Mesenchymal stem cell (in vitro differentiated cells and primary cell): ENCODE results near the gene TESK2.

ENCODE experiments used
- DNase-seq: peaks from one replicate; pipeline ENCODE4 v3.0.0-alpha.2; 2013
- H2AFZ ChIP-seq: one replicate; pipeline ENCODE4 v1.6.1; 2013; ENCODE audit warnings: low read depth, mild to moderate bottlenecking, control low read depth, inconsistent platforms, low read length, moderate library complexity
- H2AK5ac ChIP-seq: 2 replicates; pipeline ENCODE4 v1.6.1; 2013; ENCODE audit warnings: low read length, moderate library complexity, mild to moderate bottlenecking, inconsistent platforms; ENCODE audit not compliant: severe bottlenecking
- H2BK120ac ChIP-seq: one replicate; pipeline ENCODE4 v1.6.1; 2013; ENCODE audit warnings: low read depth, mild to moderate bottlenecking, inconsistent platforms, low read length, moderate library complexity
- H2BK12ac ChIP-seq, 2 experiments: one replicate each; pipeline ENCODE4 v1.6.1; 2013; ENCODE audit warnings: inconsistent platforms in 2 of 2, low read length in 2 of 2, mild to moderate bottlenecking in 2 of 2, moderate library complexity in 2 of 2, control low read depth in 1 of 2
- H2BK15ac ChIP-seq: one replicate; pipeline ENCODE4 v1.6.1; 2013; ENCODE audit warnings: mild to moderate bottlenecking, low read depth, inconsistent platforms; ENCODE audit not compliant: poor library complexity, severe bottlenecking
- H2BK5ac ChIP-seq: 2 replicates; pipeline ENCODE4 v1.6.1; 2013; ENCODE audit warnings: low read depth, mild to moderate bottlenecking, low read length, control low read depth, inconsistent platforms; ENCODE audit not compliant: poor library complexity, severe bottlenecking
- H3K14ac ChIP-seq, 2 experiments: one replicate each; pipeline ENCODE4 v1.6.1; 2013; ENCODE audit warnings: inconsistent platforms in 2 of 2, low read length in 2 of 2, control low read depth in 1 of 2, mild to moderate bottlenecking in 1 of 2, moderate library complexity in 1 of 2
- H3K18ac ChIP-seq, 2 experiments: one replicate each; pipeline ENCODE4 v1.6.1; 2013; ENCODE audit warnings: inconsistent platforms in 2 of 2, low read length in 2 of 2, control low read depth in 1 of 2, low read depth in 1 of 2, mild to moderate bottlenecking in 1 of 2
- H3K23ac ChIP-seq, 2 experiments: one replicate each; pipeline ENCODE4 v1.6.1; 2013; ENCODE audit warnings: inconsistent platforms in 2 of 2, low read length in 2 of 2, mild to moderate bottlenecking in 2 of 2, moderate library complexity in 2 of 2, control low read depth in 1 of 2
- H3K27ac ChIP-seq: 2 replicates; pipeline ENCODE4 v1.5.1; 2013; ENCODE audit warnings: mild to moderate bottlenecking, moderate library complexity, low read length, control low read depth, inconsistent platforms; ENCODE audit not compliant: poor library complexity, severe bottlenecking
- H3K27me3 ChIP-seq, 2 experiments: 2 replicates each; pipeline versions ENCODE4 v1.6.1 to v1.7.0; 2013; ENCODE audit warnings: low read length in 2 of 2, mild to moderate bottlenecking in 2 of 2, moderate library complexity in 2 of 2, control low read depth in 1 of 2, inconsistent platforms in 1 of 2; ENCODE audit not compliant: control insufficient read depth in 1 of 2, insufficient read depth in 1 of 2
- H3K36me3 ChIP-seq, 2 experiments: 2 replicates each; pipeline versions ENCODE4 v1.6.1 to v1.7.0; 2013; ENCODE audit warnings: low read length in 2 of 2, control low read depth in 1 of 2, inconsistent platforms in 1 of 2, low read depth in 1 of 2, mild to moderate bottlenecking in 1 of 2; ENCODE audit not compliant: insufficient read depth in 2 of 2, control insufficient read depth in 1 of 2
- H3K4ac ChIP-seq, 2 experiments: one replicate each; pipeline ENCODE4 v1.6.1; 2013; ENCODE audit warnings: inconsistent platforms in 2 of 2, low read length in 2 of 2, mild to moderate bottlenecking in 2 of 2, moderate library complexity in 2 of 2, control low read depth in 1 of 2, low read depth in 1 of 2
- H3K4me1 ChIP-seq: 2 replicates; pipeline ENCODE4 v1.6.1; 2013; ENCODE audit warnings: low read depth, low read length, control low read depth; ENCODE audit not compliant: control insufficient read depth, insufficient read depth
- H3K4me2 ChIP-seq: 2 replicates; pipeline ENCODE4 v1.6.1; 2013; ENCODE audit warnings: low read length, mild to moderate bottlenecking, inconsistent platforms; ENCODE audit not compliant: poor library complexity, severe bottlenecking
- H3K4me3 ChIP-seq, 2 experiments: 2 replicates each; pipeline versions ENCODE4 v1.5.1 to v1.7.0; 2013; ENCODE audit warnings: low read length in 2 of 2, mild to moderate bottlenecking in 2 of 2, control low read depth in 1 of 2, low read depth in 1 of 2; ENCODE audit not compliant: insufficient read depth in 1 of 2
- H3K79me1 ChIP-seq: replicated peaks from 2 replicates; pipeline ENCODE4 v1.6.1; 2013; ENCODE audit warnings: mild to moderate bottlenecking, control low read depth, low read length, inconsistent platforms; ENCODE audit not compliant: poor library complexity, severe bottlenecking
- H3K9ac ChIP-seq: 2 replicates; pipeline ENCODE4 v1.7.0; 2013; ENCODE audit warnings: mild to moderate bottlenecking, low read length, moderate library complexity
- H3K9me3 ChIP-seq: 2 replicates; pipeline ENCODE4 v1.7.0; 2013; ENCODE audit warnings: mild to moderate bottlenecking, low read length; ENCODE audit not compliant: control insufficient read depth
- H4K8ac ChIP-seq: one replicate; pipeline ENCODE4 v1.6.1; 2013; ENCODE audit warnings: inconsistent platforms, mild to moderate bottlenecking, low read length, moderate library complexity
- H4K91ac ChIP-seq: one replicate; pipeline ENCODE4 v1.6.1; 2013; ENCODE audit warnings: mild to moderate bottlenecking, low read length, inconsistent platforms
- WGBS: methylation state at CpG from one replicate; pipeline ENCODE4 v1.1.7; 2013; ENCODE audit warnings: mixed read lengths; 5-methylcytosine and 5-hydroxymethylcytosine counted together

TESK2 gene

DNA sequence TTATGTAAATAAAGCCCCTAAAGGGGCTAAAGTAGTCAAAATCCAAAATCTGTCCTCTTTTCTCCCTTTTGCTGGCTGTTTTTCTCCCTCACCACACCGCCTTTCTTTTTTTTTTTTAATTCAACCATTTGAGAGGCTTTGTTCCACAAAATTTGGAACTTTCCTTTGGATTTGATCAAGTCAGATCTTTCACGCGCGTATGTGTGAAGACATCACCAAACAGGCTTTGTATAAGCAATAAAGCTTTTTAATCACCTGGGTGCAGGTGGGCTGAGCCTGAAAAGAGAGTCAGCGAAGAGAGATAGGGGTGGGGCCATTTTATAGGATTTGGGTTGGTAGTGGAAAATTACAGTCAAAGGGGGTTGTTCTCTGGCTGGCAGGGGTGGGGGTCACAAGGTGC, 169.5 kb downstream of the TESK2 start:
- peaks cover 0 to 1% of the 10 kb centered on the region in 2 experiments for H3K36me3 ChIP-seq
- H3K4ac ChIP-seq, result no peak overlapping the region
- 70% methylated on average over 5 of the region's 5 CpGs for WGBS

DNA sequence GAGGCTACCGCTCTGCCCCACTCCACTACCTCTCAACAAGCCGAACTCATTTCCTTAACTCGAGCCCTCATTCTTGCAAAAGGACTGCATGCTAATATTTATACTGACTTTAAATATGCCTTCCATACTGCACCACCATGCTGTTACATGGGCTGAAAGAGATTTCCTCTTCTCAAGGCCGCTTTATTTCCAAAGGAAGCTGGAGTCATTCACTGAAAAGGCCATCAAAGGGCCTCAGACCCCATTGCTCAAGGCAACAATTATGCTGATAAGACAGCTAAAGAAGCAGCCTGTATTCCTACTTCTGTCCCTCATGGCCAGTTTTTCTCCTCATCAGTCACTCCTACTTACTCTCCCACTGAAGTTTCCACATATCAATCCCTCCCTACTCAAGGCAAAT, 171.2 kb downstream of the TESK2 start:
- H3K27ac ChIP-seq, result no peak overlapping the region
- H4K8ac ChIP-seq, result no peak overlapping the region
- no peak overlapping the region for H3K4me3 ChIP-seq
- DNase-seq, result no peak
- no peak overlapping the region for H2AK5ac ChIP-seq
- H3K4ac ChIP-seq, result no peak overlapping the region
- no peak overlapping the region for H3K9ac ChIP-seq
- H3K23ac ChIP-seq, result no peak overlapping the region
- H3K79me1 ChIP-seq, result no peaks in the 10 kb centered on the region
- no peak overlapping the region for H3K18ac ChIP-seq
- no peak overlapping the region for H2BK5ac ChIP-seq
- no peak overlapping the region for H2BK15ac ChIP-seq
- H3K4me2 ChIP-seq, result no peak overlapping the region
- H2BK120ac ChIP-seq, result no peak overlapping the region
- no peaks in the 10 kb centered on the region for H3K9me3 ChIP-seq
- no peak overlapping the region for H2AFZ ChIP-seq
- no peaks in the 10 kb centered on the region for H3K36me3 ChIP-seq
- H3K4me1 ChIP-seq, result no peaks in the 10 kb centered on the region
- H3K27me3 ChIP-seq, result peaks cover 4 to 11% of the 10 kb centered on the region in 2 experiments
- no peak overlapping the region for H2BK12ac ChIP-seq
- WGBS, result 91% methylated on average over 4 of the region's 4 CpGs
- H4K91ac ChIP-seq, result no peak overlapping the region
- no peak overlapping the region for H3K14ac ChIP-seq

More for the DNA sequence above, 169.5 kb downstream of the TESK2 start:
- H2AFZ ChIP-seq, result no peak overlapping the region
- no peak overlapping the region for H3K4me2 ChIP-seq
- no peak overlapping the region for H2BK12ac ChIP-seq
- H3K27me3 ChIP-seq, result peaks cover 4 to 10% of the 10 kb centered on the region in 2 experiments
- no peak overlapping the region for H4K8ac ChIP-seq
- H3K27ac ChIP-seq, result no peak overlapping the region
- no peak overlapping the region for H3K14ac ChIP-seq
- no peak overlapping the region for H3K4me3 ChIP-seq
- H3K79me1 ChIP-seq, result no peaks in the 10 kb centered on the region
- H2BK5ac ChIP-seq, result no peak overlapping the region
- no peak overlapping the region for H4K91ac ChIP-seq
- no peak for DNase-seq
- no peak overlapping the region for H3K9ac ChIP-seq
- no peak overlapping the region for H2BK120ac ChIP-seq
- no peak overlapping the region for H3K23ac ChIP-seq
- H2AK5ac ChIP-seq, result no peak overlapping the region
- H2BK15ac ChIP-seq, result no peak overlapping the region
- no peak overlapping the region for H3K18ac ChIP-seq
- peaks cover 2% of the 10 kb centered on the region for H3K4me1 ChIP-seq
- H3K9me3 ChIP-seq, result no peaks in the 10 kb centered on the region

DNA sequence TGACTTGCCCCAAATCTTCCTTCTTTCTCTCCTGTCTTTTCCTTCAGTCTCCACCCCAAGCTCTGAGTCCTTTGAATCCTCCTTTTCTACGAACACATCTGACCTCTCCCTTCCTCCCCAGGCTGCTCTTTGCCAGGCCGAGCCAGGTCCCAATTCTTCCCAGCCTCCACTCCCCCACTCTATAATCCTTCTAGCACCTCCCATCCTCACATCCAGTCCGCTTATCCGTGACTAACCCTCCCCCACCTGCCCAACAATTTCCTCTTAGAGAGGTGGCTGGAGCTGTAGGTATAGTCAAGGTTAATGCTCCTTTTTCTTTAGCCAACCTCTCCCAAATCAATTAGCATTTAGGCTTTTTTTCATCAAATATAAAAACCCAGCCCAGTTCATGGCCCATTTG, 173.8 kb downstream of the TESK2 start:
- Histone ChIP-seq H3K36me3 (no peaks in the 10 kb centered on the region), H2AFZ (no peak overlapping the region), H3K79me1 (no peaks in the 10 kb centered on the region), H2BK120ac (no peak overlapping the region), H4K91ac (no peak overlapping the region), H3K9ac (no peak overlapping the region), H3K23ac (no peak overlapping the region), H2BK15ac (no peak overlapping the region), H4K8ac (no peak overlapping the region), H2BK12ac (no peak overlapping the region), H3K9me3 (no peaks in the 10 kb centered on the region), H3K4me2 (no peak overlapping the region), H3K14ac (no peak overlapping the region), H3K4me1 (no peaks in the 10 kb centered on the region), H2BK5ac (no peak overlapping the region), H3K27me3 (peaks cover 4 to 11% of the 10 kb centered on the region in 2 experiments), H3K27ac (no peak overlapping the region), H2AK5ac (no peak overlapping the region), H3K18ac (no peak overlapping the region), H3K4ac (no peak overlapping the region), H3K4me3 (no peak overlapping the region)
- WGBS, result 71% methylated on average over 4 of the region's 4 CpGs
- no peak for DNase-seq

DNA sequence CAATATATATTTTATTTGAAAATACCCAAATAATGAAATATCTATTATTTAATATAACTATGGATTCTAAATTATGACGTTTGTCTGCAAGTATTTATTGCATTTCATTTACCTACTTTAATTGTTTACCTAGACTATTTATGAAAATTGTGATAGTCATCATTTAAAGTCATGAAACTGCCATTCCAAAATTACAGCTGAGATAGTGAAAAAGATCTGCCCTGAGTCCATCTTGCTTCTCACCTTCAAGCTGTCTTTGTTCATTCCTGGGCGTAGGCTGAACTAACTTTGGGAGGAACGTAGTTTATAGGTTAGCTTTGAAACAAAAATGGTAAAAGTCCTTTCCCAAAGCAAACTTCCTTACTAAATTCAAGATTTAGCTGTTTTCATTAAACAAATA, 176.7 kb downstream of the TESK2 start:
- no peak overlapping the region for H3K4me2 ChIP-seq
- H3K4me1 ChIP-seq, result no peaks in the 10 kb centered on the region
- WGBS, result 80% methylated on average over 1 of the region's 3 CpGs
- H3K36me3 ChIP-seq, result no peaks in the 10 kb centered on the region
- H2BK15ac ChIP-seq, result no peak overlapping the region
- H3K27me3 ChIP-seq, result peaks cover 4 to 11% of the 10 kb centered on the region in 2 experiments
- DNase-seq, result no peak
- H3K9me3 ChIP-seq, result no peaks in the 10 kb centered on the region
- H2AK5ac ChIP-seq, result no peak overlapping the region
- no peak overlapping the region for H4K91ac ChIP-seq
- H3K4me3 ChIP-seq, result no peak overlapping the region
- no peak overlapping the region for H3K4ac ChIP-seq
- H4K8ac ChIP-seq, result no peak overlapping the region
- no peak overlapping the region for H3K14ac ChIP-seq
- no peak overlapping the region for H3K27ac ChIP-seq
- no peak overlapping the region for H3K18ac ChIP-seq
- no peak overlapping the region for H2BK120ac ChIP-seq
- no peaks in the 10 kb centered on the region for H3K79me1 ChIP-seq
- no peak overlapping the region for H2BK5ac ChIP-seq
- no peak overlapping the region for H3K9ac ChIP-seq
- no peak overlapping the region for H3K23ac ChIP-seq
- H2AFZ ChIP-seq, result no peak overlapping the region
- no peak overlapping the region for H2BK12ac ChIP-seq
